GM18526 (cell line): ENCODE results near the gene LILRB5.

Source experiments
- POLR2A ChIP-seq: IDR thresholded peaks from 3 replicates; pipeline ENCODE4 v1.6.1; 2011; ENCODE audit not compliant: insufficient read length; ENCODE audit errors: extremely low read depth

Gene LILRB5

DNA sequence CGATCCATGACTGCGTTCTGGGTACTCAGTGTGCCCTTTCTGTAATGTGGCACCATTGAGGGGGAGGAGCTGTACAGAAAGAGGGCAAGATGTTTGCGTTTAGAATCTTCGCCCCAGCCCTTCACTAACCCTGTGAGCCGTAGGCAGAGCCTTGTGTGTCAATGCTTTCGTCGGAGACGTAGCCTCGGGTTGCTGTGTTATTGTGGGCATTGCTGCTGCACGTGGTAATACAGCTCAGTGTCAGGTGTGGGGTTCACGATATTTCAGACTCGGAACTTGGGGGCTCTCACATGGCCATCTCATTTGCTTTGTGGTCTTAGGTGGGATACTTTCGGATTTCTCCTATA is 50.3 kb downstream of the LILRB5 start:
- no peak for TF ChIP-seq POLR2A

DNA sequence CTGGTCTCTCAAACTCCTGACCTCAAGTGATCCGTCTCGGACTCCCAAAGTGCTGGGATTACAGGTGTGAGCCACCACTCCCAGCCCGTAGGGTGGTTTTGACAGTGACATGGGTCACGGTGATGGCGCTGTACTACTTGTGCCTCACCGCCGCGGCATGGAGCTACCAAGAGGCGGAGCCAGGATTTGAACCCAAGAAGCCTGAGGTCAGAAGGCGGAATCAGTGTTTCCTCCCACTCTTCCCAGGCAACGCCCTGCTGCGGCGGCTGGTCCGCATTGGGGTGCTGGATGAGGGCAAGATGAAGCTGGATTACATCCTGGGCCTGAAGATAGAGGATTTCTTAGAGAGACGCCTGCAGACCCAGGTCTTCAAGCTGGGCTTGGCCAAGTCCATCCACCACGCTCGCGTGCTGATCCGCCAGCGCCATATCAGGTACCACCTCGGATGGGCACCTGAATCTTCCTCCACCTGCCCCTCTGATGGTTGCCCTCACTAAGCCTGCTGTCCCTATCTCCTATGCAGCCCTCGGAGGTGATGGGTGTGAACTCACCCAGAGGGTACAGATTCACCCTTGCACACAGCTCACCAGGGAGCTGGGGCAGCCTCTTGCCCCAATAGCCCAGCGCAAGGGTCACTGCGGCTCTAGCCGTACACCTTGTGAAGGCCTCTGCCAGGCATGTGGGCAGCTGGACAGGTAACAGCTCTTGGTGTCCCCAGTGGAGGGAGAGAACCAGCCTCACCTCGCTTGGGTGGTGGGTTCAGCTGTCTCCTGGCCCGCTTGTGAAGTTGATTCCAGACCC is 50.8 kb downstream of the LILRB5 start:
- TF ChIP-seq POLR2A, result no peak

- no peak for TF ChIP-seq POLR2A
Observed at GRCh38 chr19:54204767-54205468, 52.2 kb downstream of the LILRB5 start.

DNA sequence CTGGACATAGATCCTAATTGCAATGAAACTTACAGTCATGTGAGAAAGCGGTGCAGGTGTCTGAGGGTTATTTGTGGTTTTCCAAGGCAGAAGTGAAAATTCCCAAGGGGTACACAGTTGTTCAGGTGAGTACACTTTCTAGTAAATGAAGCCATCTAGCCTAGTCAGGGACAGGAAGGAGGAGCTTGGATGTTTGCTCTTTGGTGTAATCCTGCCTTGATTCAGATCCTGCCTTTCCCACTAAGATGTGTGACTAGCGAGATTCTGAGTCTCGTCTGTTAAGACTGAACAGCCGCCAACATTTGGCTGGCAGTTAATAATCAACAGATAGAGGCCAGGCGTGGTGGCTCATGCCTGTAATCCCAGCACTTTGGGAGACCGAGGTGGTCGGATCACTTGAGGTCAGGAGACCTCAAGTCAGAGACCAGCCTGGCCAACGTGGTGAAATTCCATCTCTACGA is 53.9 kb downstream of the LILRB5 start:
- TF ChIP-seq POLR2A, result no peak

- TF ChIP-seq POLR2A, result no peak
Observed at GRCh38 chr19:54201980-54202379, 55.1 kb downstream of the LILRB5 start.

DNA sequence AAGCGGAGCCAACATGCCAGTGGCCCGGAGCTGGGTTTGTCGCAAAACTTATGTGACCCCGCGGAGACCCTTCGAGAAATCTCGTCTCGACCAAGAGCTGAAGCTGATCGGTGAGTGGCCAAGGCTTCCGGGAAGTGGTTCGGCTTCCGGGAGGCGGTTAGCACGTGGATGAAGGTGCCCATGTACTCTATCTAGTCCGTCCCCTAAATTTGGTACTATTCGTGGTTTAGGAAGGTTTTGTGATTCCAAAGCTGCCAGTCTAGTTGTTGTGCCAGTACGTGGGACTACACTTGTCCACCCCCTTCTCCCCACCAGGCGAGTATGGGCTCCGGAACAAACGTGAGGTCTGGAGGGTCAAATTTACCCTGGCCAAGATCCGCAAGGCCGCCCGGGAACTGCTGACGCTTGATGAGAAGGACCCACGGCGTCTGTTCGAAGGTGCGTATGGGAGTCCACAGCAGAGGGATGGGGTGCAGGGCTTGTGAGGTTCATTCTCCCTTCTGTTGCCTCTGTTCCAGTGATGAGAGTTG is 55.8 kb downstream of the LILRB5 start:
- no peak for TF ChIP-seq POLR2A
